ENCODE results near the gene OPCML. TPM values are rescaled to one million over a fixed set of nuclear protein-coding genes. Genes with fewer than 3 reads are reported as not detected.

The OPCML gene
- total and polyA plus RNA-seq, 7 donors = 0.01 to 0.80 (median 0.07) TPM; not detected in 4

GRCh38 chr11:133399855-133400625 lies 132.3 kb downstream of the OPCML start:
- WGBS, 3 donors = 63 to 71% (median 67%) methylated on average over 7 of the region's 7 CpGs
- no peaks in the 10 kb centered on the region for H3K4me1 ChIP-seq
- H3K27ac ChIP-seq = no peak overlapping the region
- intact Hi-C loops (cut with DNase I) = no loop called here
- H3K36me3 ChIP-seq (ENCODE audit: insufficient read depth in 1 of 2, low read depth in 1 of 2) = no peaks in the 10 kb centered on the region
- H3K27me3 ChIP-seq (ENCODE audit: insufficient read depth in 3 of 3, low read length in 2 of 3) = peaks cover 0 to 6% (median 0%) of the 10 kb centered on the region in 3 donors
- H3K4me3 ChIP-seq = no peak overlapping the region
- TF ChIP-seq CTCF (IDR thresholded peaks at IDR 0.05) = no peak
- no peaks in the 10 kb centered on the region for H3K9me3 ChIP-seq
- ATAC-seq = no peak
- DNase-seq = no peak

GRCh38 chr11:133399294-133399693 lies 133.0 kb downstream of the OPCML start:
- no peak overlapping the region for H3K27ac ChIP-seq
- ATAC-seq (no peak), DNase-seq (no peak)
- intact Hi-C loops (cut with DNase I) = no loop called here
- 60 to 83% (median 81%) methylated on average over 2 of the region's 2 CpGs for WGBS, 3 donors
- H3K27me3 ChIP-seq (ENCODE audit: insufficient read depth in 3 of 3, low read length in 2 of 3) = peaks cover 0 to 6% (median 0%) of the 10 kb centered on the region in 3 donors
- no peak for TF ChIP-seq CTCF (IDR thresholded peaks at IDR 0.05)
- H3K4me1 ChIP-seq = no peaks in the 10 kb centered on the region
- no peaks in the 10 kb centered on the region for H3K9me3 ChIP-seq
- H3K4me3 ChIP-seq = no peak overlapping the region
- H3K36me3 ChIP-seq (ENCODE audit: insufficient read depth in 1 of 2, low read depth in 1 of 2) = no peaks in the 10 kb centered on the region

- Histone ChIP-seq H3K4me3 (no peak overlapping the region), H3K36me3 (ENCODE audit: insufficient read depth in 1 of 2, low read depth in 1 of 2) (no peaks in the 10 kb centered on the region)
- TF ChIP-seq CTCF (IDR thresholded peaks at IDR 0.05) = no peak
These were observed 141.5 kb downstream of the OPCML start for GRCh38 chr11:133390803-133391202.

GRCh38 chr11:133388975-133389568 lies 143.2 kb downstream of the OPCML start:
- TF ChIP-seq CTCF (IDR thresholded peaks at IDR 0.05) = no peak
- WGBS, 3 donors = 79 to 91% (median 91%) methylated on average over 5 of the region's 5 CpGs
- ATAC-seq = no peak
- Histone ChIP-seq H3K27ac (no peak overlapping the region), H3K36me3 (ENCODE audit: insufficient read depth in 1 of 2, low read depth in 1 of 2) (no peaks in the 10 kb centered on the region), H3K4me1 (no peaks in the 10 kb centered on the region), H3K27me3 (ENCODE audit: insufficient read depth in 3 of 3, low read length in 2 of 3) (no peaks in the 10 kb centered on the region), H3K9me3 (no peaks in the 10 kb centered on the region), H3K4me3 (no peak overlapping the region)
- no peak for DNase-seq
- intact Hi-C loops (cut with DNase I) = loop anchor here in 1 of 2 donors (10.0 kb wide), 1 partner anchor 1534 kb away; no protein-coding TSS in a partner anchor

More at GRCh38 chr11:133390803-133391202, 141.5 kb downstream of the OPCML start:
- ATAC-seq (no peak), DNase-seq (no peak)
- intact Hi-C loops (cut with DNase I) = no loop called here
- Histone ChIP-seq H3K4me1 (no peaks in the 10 kb centered on the region), H3K27ac (no peak overlapping the region), H3K27me3 (ENCODE audit: insufficient read depth in 3 of 3, low read length in 2 of 3) (no peaks in the 10 kb centered on the region), H3K9me3 (no peaks in the 10 kb centered on the region)
- WGBS, 3 donors = 54 to 59% (median 54%) methylated on average over 14 of the region's 14 CpGs

Measured in psoas muscle (tissue), 8 donors.